ENCODE measurements around the gene NLRC3. TPM values are rescaled to one million over a fixed set of nuclear protein-coding genes. Genes with fewer than 3 reads are reported as not detected.
"Not testable (repeated sequence)": the region's sequence is repeated elsewhere in the genome, so short reads cannot be mapped to it uniquely, and the experiment has no call there.

Gene NLRC3
- polyA plus RNA-seq, 12 donors: 0.79 to 2.4 (median 0.92) TPM; not detected in 2

GRCh38 chr16:3515897-3516296 is 61.3 kb downstream of the NLRC3 start:
- no peak for DNase-seq

GRCh38 chr16:3514621-3515020 is 62.6 kb downstream of the NLRC3 start:
- no peak for DNase-seq

- no peak for DNase-seq
Measured at GRCh38 chr16:3513892-3514583, 63.2 kb downstream of the NLRC3 start.

DNA sequence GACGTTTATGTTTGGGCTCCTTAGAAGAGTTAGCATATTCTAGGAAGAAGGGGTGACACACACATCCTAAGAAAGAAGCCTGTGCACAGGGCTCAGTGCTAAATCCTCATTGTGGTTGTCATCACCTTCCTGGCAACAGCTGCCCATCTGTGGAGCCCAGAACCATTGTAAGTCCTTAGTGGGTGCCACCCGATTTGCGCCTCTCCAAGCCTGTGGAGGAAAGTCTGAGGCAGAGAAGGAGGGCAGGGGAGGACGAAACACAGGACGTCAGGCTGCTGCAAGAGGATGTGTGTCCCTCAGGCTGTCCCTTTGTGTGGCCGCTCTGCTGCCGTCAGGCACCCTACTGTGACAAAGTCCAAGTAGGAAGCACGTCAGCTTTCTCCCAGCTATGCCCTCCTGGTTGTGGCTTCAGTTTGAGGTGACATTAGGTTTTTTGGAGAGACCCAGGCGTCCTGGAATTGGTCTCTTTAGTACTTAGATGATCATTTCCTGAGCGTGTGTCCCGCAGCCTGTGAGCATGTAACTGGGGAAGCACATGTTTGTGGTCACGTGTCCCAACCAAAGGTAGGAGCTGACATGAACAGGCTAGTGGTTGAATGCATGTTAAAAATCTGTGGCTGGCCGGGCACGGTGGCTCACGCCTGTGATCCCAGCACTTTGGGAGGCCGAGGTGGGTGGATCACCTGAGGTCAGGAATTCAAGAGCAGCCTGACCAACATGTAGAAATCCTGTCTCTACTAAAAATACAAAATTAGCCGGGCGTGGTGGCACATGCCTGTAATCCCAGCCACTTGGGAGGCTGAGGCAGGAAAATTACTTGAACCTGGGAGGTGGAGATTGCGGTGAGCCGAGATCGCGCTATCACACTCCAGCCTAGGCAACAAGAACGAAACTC is 65.7 kb downstream of the NLRC3 start:
- DNase-seq: no peak

DNA sequence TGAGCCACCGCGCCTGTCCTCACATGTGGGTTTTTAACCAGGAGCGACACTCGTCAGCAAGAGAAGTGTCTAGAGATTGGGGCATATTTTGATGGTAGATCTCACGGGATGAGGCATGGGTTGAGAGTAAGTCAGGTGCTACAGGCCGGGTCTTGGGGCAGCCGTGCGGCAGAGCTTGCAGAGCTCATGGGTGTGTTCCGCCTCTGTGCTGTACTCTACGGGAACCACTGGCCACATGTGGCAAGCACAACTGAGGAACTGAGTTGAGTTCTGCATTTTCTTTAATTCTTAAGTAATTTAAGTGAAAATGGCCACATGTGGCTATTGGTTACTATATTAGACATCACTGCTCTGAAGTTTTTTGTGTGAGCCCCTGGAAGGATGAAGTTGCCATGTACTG is 66.8 kb downstream of the NLRC3 start:
- no peak for DNase-seq

GRCh38 chr16:3509470-3509928 is 67.7 kb downstream of the NLRC3 start:
- DNase-seq: no peak

DNA sequence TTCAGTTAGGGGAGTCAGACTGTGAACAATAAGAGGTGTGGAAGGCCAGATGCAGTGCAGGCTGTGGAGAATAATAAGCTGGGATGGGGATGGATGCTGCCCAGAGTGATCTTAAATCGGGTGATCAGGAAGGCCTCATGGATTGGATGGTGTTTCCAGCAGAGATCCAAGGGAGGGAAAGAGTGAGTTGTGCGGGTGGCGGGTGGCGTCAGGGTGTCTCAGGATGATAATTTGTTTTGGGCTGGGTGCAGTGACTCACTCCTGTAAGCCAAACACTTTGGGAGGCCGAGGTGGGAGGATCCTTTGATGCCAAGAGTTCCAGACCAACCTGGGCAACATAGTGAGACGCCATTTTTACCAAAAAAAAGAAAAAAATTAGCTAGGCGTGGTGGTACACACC is 68.5 kb downstream of the NLRC3 start:
- no peak for DNase-seq

DNA sequence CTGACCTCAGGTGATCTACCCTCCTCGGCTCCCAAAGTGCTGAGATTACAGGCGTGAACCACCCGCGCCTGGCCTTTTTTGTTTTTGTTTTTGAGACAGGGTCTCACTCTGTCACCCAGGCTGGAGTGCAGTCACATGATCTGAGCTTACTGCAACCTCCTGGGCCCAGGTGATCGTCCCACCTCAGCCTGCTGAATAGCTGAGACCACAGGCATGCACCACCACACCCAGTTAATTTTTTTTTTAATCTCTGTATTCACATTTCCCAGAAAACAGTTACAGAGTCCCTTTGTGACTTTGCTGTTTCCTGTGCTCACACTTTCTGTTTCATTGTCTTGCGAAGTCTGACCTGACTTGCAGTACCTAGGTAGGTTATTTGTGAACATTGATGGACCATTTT is 73.7 kb downstream of the NLRC3 start:
- DNase-seq: no peak

DNA sequence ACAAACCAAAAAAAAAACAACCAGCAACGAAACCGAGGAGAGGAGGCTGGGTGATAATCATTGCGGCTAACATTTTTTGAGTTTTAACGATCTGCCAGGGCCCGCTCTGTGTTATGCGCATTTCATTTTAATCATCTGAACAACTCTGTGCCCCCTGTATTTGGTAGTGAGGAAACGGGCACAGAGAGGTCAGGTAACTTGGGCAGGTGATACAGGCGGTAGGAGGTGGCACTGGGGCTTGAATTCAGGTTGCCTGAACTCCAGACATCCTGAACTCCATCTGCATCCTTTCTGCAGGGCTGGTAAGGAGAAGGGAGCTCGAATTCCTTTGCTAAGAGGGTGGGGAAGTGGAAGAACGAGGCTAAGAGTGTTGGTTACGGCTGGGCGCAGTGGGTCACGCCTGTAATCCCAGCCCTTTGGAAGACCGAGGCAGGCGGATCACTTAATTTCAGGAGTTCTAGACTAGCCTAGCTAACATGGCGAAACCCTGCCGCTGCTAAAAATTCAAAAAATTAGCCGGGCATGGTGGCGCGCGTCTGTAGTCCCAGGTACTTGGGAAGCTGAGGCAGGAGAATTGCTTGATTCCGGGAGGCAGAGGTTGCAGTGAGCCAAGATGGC is 75.3 kb downstream of the NLRC3 start:
- DNase-seq: no peak

DNA sequence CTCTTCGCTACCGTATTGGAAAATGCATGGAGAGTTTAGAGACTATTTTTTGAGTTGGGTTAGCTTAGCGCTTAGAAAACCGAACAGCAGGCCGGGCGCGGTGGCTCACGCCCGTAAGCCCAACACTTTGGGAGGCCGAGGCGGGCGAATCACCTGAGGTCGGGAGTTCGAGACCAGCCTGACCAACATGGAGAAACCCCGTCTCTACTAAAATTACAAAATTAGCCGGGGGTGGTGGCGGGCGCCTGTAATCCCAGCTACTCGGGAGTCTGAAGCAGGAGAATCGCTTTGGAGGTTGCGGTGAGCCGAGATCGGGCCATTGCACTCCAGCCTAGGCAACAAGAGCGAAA is 75.8 kb downstream of the NLRC3 start:
- not testable (repeated sequence) for DNase-seq

DNA sequence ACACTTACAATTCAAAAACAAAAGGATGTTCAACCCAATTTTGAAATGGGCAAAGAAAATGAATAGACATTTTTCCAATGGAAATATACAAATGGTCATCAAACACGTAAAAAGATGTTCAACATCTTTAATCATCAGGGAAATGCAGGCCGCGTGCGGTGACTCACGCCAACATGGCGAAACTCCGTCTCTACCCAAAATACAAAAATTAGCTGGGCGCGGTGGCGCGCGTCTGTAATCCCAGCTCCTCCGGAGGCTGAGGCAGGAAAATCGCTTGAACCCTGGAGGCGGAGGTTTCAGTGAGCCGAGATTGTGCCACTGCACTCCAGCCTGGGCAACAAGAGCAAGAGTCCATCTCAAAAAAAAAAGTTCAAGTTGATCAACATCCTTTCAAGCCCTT is 78.2 kb downstream of the NLRC3 start:
- no peak for DNase-seq

DNA sequence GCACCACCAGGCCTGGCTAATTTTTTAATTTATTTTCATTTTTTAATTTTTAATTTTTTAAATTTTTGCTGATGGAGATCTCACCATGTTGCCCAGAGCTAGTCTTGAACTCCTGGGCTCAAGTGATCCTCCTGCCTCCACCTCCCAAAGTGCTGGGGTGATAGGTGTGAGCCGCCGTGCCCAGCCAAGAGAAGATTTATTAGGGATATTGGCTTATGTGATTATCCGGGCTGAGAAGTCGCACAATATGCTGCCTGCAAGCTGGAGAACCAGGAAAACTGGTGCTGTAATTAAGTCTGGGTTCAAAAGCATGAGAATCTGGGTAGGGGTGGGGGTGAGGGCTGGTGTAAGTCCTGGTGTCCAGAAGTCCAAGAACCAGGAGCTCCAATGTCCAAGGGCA is 79.4 kb downstream of the NLRC3 start:
- DNase-seq: no peak

DNA sequence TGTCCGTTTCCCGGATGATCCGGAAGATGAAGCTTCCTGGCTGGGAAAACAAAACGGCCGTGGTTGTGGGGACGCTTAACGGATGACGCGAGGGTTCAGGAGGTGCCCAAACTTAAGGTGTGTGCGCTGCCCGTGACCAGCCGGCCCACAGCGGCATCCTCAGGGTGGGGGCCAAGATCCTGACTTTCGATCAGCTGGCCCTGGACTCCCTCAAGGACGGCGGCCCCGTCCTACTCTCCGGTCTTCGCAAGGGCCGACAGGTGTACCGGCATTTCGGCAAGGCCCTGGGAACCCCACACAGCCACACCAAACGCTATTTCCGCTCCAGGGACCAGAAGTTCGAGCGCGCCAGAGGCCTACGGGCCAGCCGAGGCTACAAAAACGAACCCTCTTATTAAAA is 80.8 kb downstream of the NLRC3 start:
- no peak for DNase-seq

- no peak for DNase-seq
Measured at GRCh38 chr16:3495176-3495575, 82.0 kb downstream of the NLRC3 start, which contains the start of gene C16orf90. TSS of gene C16orf90 (minus strand) at chr16:3495489. CDS start at chr16:3495421, 68 bp downstream.

DNA sequence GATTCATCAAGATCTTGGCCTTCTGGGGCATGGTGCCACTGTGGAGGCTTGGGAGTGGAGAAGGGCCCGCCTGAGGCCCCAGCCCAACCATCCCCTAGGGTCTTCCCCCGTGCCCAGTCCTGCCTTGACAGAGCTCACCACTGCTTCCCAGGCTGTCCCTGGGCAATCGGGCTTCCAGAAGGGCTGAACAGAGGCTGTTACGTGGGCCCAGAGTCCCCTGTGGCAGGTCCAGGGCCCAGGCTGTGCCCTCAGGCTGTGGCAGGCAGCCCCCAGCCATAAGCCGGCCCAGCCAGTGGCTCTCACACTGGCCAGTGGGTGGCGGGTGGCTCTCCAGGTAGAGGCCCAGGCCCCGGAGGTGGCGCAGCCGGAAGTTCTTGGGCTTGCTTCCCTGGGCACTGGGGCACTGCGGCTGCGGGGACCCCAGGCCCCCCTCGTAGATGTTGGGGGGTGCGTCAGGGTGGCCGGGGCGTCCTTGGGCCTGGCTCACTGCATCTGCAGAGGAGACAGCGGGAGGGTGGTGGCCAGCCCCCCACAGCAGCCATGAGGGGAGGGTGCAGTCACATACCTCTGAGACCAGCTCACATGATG is 82.7 kb downstream of the NLRC3 start:
- no peak for DNase-seq

DNA sequence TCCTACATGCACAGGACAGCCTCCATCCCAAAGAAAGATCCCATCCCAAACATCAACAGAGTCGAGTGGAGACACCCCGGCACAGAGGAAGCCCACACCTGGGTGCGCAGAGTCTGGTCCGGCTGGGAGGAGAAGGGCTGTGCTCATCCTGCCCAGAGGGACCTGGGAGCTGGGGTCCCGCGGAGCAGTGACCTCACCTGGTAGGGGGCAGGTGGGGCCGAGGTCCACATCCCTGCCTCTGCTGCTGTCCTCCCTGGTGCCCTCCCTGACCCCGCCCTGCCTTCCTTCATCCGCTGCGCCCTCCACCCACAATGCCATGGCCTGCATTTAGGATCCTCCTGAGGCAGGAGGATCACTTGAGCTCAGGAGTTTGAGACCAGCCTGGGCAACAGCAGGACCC is 84.8 kb downstream of the NLRC3 start:
- DNase-seq: no peak

GRCh38 chr16:3490911-3491629 is 86.1 kb downstream of the NLRC3 start:
- DNase-seq: no peak
